ENCODE results near the gene NFATC2IP. TPM values are rescaled to one million over a fixed set of nuclear protein-coding genes. Genes with fewer than 3 reads are reported as not detected.

NFATC2IP gene
- total RNA-seq, 2 experiments from 2014 or later: 47.4 to 51.0 TPM

GRCh38 chr16:28932339-28933141 is 18.2 kb upstream of the NFATC2IP start:
- Histone ChIP-seq H3K4me1 (ENCODE audit: insufficient read depth, low read length) (peaks cover 23% of the 10 kb centered on the region), H3K27me3 (ENCODE audit: control insufficient read depth in 1 of 2, insufficient read depth in 2 of 2, low read length in 2 of 2) (no peaks in the 10 kb centered on the region), H3K4me3 (ENCODE audit: low read length) (no peak overlapping the region), H3K27ac (ENCODE audit: low read depth in 1 of 2, low read length in 2 of 2) (no peak overlapping the region), H3K36me3 (ENCODE audit: insufficient read depth, low read length) (no peaks in the 10 kb centered on the region), H3K9me3 (ENCODE audit: control insufficient read depth in 1 of 2, insufficient read depth in 1 of 2, low read length in 2 of 2) (peaks cover 0 to 4% of the 10 kb centered on the region in 2 experiments)
- no peaks in the 10 kb centered on the region for H3K9me3 Mint-ChIP-seq
- H3K27me3 Mint-ChIP-seq: no peaks in the 10 kb centered on the region
- intact Hi-C loops (cut with DNase I, micrococcal nuclease): no loop called here
- POLR2A ChIA-PET: no interaction called here
- TF ChIP-seq, protein P1, sequence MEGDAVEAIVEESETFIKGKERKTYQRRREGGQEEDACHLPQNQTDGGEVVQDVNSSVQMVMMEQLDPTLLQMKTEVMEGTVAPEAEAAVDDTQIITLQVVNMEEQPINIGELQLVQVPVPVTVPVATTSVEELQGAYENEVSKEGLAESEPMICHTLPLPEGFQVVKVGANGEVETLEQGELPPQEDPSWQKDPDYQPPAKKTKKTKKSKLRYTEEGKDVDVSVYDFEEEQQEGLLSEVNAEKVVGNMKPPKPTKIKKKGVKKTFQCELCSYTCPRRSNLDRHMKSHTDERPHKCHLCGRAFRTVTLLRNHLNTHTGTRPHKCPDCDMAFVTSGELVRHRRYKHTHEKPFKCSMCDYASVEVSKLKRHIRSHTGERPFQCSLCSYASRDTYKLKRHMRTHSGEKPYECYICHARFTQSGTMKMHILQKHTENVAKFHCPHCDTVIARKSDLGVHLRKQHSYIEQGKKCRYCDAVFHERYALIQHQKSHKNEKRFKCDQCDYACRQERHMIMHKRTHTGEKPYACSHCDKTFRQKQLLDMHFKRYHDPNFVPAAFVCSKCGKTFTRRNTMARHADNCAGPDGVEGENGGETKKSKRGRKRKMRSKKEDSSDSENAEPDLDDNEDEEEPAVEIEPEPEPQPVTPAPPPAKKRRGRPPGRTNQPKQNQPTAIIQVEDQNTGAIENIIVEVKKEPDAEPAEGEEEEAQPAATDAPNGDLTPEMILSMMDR (IDR thresholded peaks at IDR 0.05): no peak
- CTCF ChIA-PET: no interaction called here
- DNase-seq: no peak
- no peak overlapping the region for H3K4me3 Mint-ChIP-seq
- H3K27ac Mint-ChIP-seq: no peak overlapping the region
- H3K4me1 Mint-ChIP-seq (ENCODE audit: low read depth): peaks cover 26% of the 10 kb centered on the region
- H3K36me3 Mint-ChIP-seq (ENCODE audit: low read depth): no peaks in the 10 kb centered on the region
- no peak for ATAC-seq (ENCODE audit: poor library complexity)

DNA sequence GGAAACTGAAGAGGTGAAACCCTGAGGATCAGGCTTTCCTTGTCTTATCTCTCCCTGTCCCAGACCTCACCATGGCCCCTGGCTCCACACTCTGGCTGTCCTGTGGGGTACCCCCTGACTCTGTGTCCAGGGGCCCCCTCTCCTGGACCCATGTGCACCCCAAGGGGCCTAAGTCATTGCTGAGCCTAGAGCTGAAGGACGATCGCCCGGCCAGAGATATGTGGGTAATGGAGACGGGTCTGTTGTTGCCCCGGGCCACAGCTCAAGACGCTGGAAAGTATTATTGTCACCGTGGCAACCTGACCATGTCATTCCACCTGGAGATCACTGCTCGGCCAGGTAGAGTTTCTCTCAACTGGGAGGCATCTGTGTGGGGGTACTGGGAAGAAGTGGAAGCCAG is 17.6 kb upstream of the NFATC2IP start:
- Mint-ChIP-seq H3K36me3 (ENCODE audit: low read depth) (no peaks in the 10 kb centered on the region), H3K27ac (no peak overlapping the region), H3K27me3 (no peaks in the 10 kb centered on the region), H3K9me3 (no peaks in the 10 kb centered on the region), H3K4me1 (ENCODE audit: low read depth) (peaks cover 31% of the 10 kb centered on the region), H3K4me3 (no peak overlapping the region)
- TF ChIP-seq, protein P1 (IDR thresholded peaks at IDR 0.05): no peak
- Histone ChIP-seq H3K9me3 (ENCODE audit: control insufficient read depth in 1 of 2, insufficient read depth in 1 of 2, low read length in 2 of 2) (peaks cover 0 to 4% of the 10 kb centered on the region in 2 experiments), H3K4me1 (ENCODE audit: insufficient read depth, low read length) (peaks cover 23% of the 10 kb centered on the region), H3K36me3 (ENCODE audit: insufficient read depth, low read length) (no peaks in the 10 kb centered on the region), H3K4me3 (ENCODE audit: low read length) (no peak overlapping the region), H3K27ac (ENCODE audit: low read depth in 1 of 2, low read length in 2 of 2) (no peak overlapping the region), H3K27me3 (ENCODE audit: control insufficient read depth in 1 of 2, insufficient read depth in 2 of 2, low read length in 2 of 2) (no peaks in the 10 kb centered on the region)
- intact Hi-C loops (cut with DNase I, micrococcal nuclease): no loop called here
- ChIA-PET CTCF (no interaction called here), POLR2A (no interaction called here)
- no peak for DNase-seq
- no peak for ATAC-seq (ENCODE audit: poor library complexity)

GRCh38 chr16:28935346-28935745 is 15.4 kb upstream of the NFATC2IP start:
- H3K4me3 ChIP-seq (ENCODE audit: low read length): no peak overlapping the region
- no peak overlapping the region for H3K27ac ChIP-seq (ENCODE audit: low read depth in 1 of 2, low read length in 2 of 2)
- no peak overlapping the region for H3K4me3 Mint-ChIP-seq
- no peak overlapping the region for H3K27ac Mint-ChIP-seq
- ChIA-PET CTCF (no interaction called here), POLR2A (interaction anchor here (1.4 to 1.5 kb wide), 2 partner anchors 12 to 72 kb away, joined by 3 to 7 read pairs; partner anchors contain the start of gene SH2B1)
- H3K9me3 Mint-ChIP-seq: no peaks in the 10 kb centered on the region
- no peaks in the 10 kb centered on the region for H3K27me3 Mint-ChIP-seq
- ATAC-seq (ENCODE audit: poor library complexity): no peak
- H3K27me3 ChIP-seq (ENCODE audit: control insufficient read depth in 1 of 2, insufficient read depth in 2 of 2, low read length in 2 of 2): no peaks in the 10 kb centered on the region
- TF ChIP-seq, protein P1 (IDR thresholded peaks at IDR 0.05): no peak
- peaks cover 35% of the 10 kb centered on the region for H3K4me1 Mint-ChIP-seq (ENCODE audit: low read depth)
- DNase-seq: no peak
- H3K4me1 ChIP-seq (ENCODE audit: insufficient read depth, low read length): peaks cover 23% of the 10 kb centered on the region
- no peaks in the 10 kb centered on the region for H3K36me3 ChIP-seq (ENCODE audit: insufficient read depth, low read length)
- H3K9me3 ChIP-seq (ENCODE audit: control insufficient read depth in 1 of 2, insufficient read depth in 1 of 2, low read length in 2 of 2): peaks cover 0 to 4% of the 10 kb centered on the region in 2 experiments
- intact Hi-C loops (cut with DNase I, micrococcal nuclease): no loop called here
- no peaks in the 10 kb centered on the region for H3K36me3 Mint-ChIP-seq (ENCODE audit: low read depth)

Measured in CD4-positive, alpha-beta T cell (primary cell).